Amniotic epithelial cell (primary cell): Measurements from ENCODE around the gene TMEM209.
"Not testable (repeated sequence)": the region's sequence is repeated elsewhere in the genome, so short reads cannot be mapped to it uniquely, and the experiment has no call there.

ENCODE experiments used
- DNase-seq: peaks from one replicate; pipeline ENCODE4 v3.0.0-alpha.2; 2010; ENCODE audit warnings: low read depth

TMEM209 gene

DNA sequence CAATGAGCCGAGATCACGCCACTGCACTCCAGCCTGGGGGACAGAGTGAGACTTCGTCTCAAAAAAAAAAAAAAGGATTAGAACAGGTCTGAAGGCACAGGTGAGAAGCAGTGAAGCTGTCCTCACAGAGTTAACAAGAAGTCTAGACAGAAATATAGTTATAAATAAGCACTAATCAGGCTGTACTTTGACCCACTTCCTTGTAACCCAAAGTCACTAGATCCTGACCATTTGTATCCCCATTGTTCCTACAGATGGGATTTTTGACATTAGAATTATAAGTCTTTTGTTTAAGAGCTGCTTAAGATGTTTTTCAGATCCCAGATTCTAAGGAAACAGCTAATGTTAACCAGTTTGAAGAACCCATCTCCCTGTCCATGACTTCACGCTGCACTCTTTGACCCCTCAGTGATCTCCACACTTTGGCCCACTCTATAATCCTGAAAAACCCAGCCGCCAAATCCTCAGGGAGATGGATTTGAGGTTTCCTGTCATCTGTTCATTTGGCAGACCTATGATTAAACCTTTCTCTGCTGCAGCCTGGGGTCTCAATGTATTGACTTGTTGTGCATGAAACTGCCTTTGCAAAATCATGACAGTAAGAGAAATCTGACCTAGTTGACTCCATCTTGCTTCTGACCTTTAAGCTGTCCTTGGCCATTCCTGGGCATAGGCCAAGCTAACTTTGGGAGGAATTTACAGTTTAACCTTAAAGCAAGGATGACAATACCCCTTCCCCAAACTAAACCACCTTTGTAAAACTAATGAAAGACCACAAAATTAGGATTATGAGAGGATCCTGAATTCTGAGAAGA is 13.8 kb upstream of the TMEM209 start:
- DNase-seq: no peak

- DNase-seq: peak; percentile 18
These were observed 11.5 kb upstream of the TMEM209 start for GRCh38 chr7:130216750-130217149.

GRCh38 chr7:130216025-130216424 is 10.8 kb upstream of the TMEM209 start:
- DNase-seq: no peak

GRCh38 chr7:130213828-130214227 is 8.6 kb upstream of the TMEM209 start:
- DNase-seq: no peak

GRCh38 chr7:130210181-130210935 is 5.2 kb upstream of the TMEM209 start:
- no peak for DNase-seq

DNA sequence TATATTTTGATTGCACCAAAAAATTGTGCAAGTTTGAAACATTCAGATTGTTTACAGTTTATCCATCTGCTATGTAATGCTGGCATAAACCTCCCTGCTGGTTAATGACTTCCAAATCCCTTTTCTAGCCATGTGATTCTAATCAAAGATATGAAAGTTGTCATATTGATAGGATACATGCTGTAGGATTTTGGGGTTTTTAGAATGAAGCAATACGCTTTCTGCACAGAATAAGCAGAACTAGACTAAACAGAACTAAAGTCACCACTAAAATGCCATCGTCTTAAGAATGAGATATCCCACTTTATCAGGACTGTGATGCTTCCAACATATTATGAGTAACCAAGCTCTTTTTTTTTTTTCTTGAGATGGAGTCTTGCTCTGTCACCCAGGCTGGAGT is 3.3 kb upstream of the TMEM209 start:
- peak; percentile 59 for DNase-seq

GRCh38 chr7:130207642-130208041 is 2.4 kb upstream of the TMEM209 start, which contains the start of gene SSMEM1:
TSS of gene SSMEM1 (plus strand) at chr7:130207860. CDS start at chr7:130207911, 51 bp downstream.
- peak; percentile 93 for DNase-seq

DNA sequence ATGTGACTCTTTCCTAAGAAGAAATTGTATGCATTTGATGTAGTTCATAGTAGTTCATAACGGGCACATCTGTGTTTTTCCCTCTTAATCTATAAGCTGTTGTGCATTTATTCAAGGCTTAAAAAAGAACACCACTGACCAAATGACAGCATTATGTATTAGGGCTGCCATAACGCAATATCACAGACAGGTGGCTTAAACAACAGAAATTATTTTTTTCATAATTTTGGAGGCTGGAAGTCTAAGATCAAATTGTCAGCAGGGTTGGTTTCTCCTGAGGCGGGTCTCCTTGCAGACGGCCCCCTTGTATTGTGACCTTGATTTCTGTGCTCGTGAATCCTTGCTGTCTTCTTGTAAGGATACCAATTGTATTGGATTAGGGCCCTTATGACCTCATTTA is 1.8 kb upstream of the TMEM209 start:
- no peak for DNase-seq

GRCh38 chr7:130201796-130202195 is 3.4 kb downstream of the TMEM209 start:
- no peak for DNase-seq

DNA sequence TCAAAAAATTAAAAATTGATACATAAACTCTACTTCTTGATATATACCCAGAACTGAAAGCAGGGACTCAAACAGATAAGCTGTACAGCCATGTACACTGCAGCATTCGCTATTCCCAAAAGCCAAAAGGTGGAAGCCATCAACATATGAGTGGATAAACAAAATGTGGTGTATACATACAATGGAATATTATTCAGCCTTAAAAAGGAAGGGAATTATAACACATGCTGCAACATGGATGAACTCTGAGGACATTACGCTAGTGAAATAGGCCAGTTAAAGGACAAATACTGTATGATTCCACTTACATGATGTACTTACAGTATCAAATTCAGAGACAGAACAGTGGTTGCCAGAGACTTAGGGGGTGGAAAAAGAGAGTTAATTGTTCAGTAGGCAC is 8.1 kb downstream of the TMEM209 start:
- DNase-seq: no peak

- no peak for DNase-seq
These were observed 8.7 kb downstream of the TMEM209 start for GRCh38 chr7:130196476-130196875.

DNA sequence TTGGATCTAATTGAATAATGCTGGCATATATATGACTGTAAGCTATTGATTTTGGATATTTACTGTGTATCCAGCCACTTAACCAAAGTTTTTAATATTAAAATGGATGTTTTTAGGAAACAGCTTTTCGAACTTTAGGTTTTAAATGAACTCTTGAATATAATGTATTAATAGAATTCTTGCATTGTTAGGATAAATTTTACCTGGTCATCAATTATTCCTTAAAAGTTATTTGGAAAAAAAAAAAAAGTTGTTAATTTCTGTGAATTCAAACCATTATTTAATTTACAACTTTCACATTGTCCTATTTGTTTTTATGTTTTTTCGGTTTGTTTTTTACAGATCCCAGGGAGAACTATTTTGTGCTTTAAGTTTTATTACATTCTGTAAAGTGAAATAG is 9.8 kb downstream of the TMEM209 start:
- DNase-seq: no peak

GRCh38 chr7:130191791-130192190 is 13.4 kb downstream of the TMEM209 start:
- no peak for DNase-seq

DNA sequence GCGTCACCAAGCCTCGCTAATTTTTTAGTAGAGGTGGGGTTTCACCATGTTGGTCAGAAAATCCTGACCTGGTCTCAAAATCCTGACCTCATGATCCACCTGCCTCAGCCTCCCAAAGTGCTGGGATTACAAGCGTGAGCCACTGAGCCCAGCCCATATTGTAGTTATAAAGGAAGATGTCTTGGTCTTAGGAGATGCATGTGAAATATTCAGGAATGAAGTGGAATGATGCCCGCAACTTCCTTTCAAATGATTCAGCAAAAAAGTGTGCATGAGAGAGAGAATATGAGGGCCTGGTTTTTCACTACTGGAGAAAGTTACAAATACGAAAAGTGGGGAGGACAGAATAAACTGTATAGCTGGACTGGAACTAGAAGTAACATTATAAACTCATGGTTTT is 15.9 kb downstream of the TMEM209 start:
- peak; percentile 76 for DNase-seq

GRCh38 chr7:130187360-130187759 is 17.8 kb downstream of the TMEM209 start:
- no peak for DNase-seq

DNA sequence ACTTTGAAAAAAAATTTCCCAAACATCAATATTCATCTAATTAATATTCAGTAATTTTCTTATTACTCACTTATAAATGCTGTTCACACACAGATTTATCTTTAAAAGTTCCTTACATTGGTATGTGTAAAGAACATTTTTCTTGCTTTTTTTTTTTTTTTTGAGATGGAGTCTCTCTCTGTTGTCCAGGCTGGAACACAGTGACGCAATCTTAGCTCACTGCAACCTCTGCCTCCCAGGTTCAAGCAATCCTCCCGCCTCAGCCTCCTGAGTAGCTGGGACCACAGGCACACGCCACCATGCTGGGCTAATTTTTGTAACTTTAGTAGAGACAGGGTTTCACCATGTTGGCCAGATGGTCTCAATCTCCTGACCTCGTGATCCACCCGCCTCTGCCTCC is 20.9 kb downstream of the TMEM209 start:
- not testable (repeated sequence) for DNase-seq

- DNase-seq: no peak
These were observed 22.2 kb downstream of the TMEM209 start for GRCh38 chr7:130182990-130183389.

DNA sequence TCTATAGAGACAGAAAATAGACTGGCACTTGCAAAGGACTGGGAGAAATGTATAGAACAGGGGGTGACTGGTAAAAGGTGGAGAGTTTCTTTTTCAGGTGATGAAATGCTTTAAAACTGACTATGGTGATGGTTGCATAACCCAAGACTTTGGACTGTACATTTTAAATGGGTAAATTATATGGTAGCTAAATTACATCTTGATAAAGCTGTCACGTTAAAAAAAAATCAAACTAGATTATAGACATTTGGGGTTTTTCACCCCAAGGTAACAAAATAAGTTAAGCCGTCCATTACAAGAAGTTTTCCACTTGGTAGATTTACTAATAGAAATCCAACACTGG is 24.0 kb downstream of the TMEM209 start:
- no peak for DNase-seq

GRCh38 chr7:130180571-130181262 is 24.5 kb downstream of the TMEM209 start:
- peak; percentile 78 for DNase-seq

- no peak for DNase-seq
These were observed 25.6 kb downstream of the TMEM209 start for GRCh38 chr7:130179631-130180030.

GRCh38 chr7:130178251-130178650 is 27.0 kb downstream of the TMEM209 start:
- DNase-seq: no peak

- no peak for DNase-seq
These were observed 30.8 kb downstream of the TMEM209 start for GRCh38 chr7:130174237-130174959.
